K562 (cell line): Measurements from ENCODE around the gene EBNA1BP2. TPM values are rescaled to one million over a fixed set of nuclear protein-coding genes. Genes with fewer than 3 reads are reported as not detected.

Experiments used
- ATAC-seq: fragments of 200-7000 bp; cut with Tn5 transposase; 3 replicates; pipeline ENCODE4 v1.9.1; 2020; ENCODE audit warnings: moderate library complexity
- BruUV-seq: library from RNA; stranded (reverse); fragments of 400-500 nt; replicated peaks from 2 replicates; lab custom pipeline; 2021; lab: Mats Ljungman, UMichigan
- CTCF ChIA-PET: fragments of 300-600 bp; formaldehyde crosslinking; extraction: SDS; loops from one replicate; lab custom pipeline; 2021; ENCODE audit warnings: low intra/inter-chr PET ratio; lab: Yijun Ruan, JAX
- POLR2A ChIA-PET: fragments of 300-600, 350-650 bp; sonication (Branson Sonifier 250); formaldehyde crosslinking; extraction: SDS; loops from one replicate; lab custom pipeline; 2021; ENCODE audit warnings: antibody characterized with exemption, inconsistent platforms; lab: Yijun Ruan, JAX
- DNase-seq, 4 experiments: peaks; one replicate each; pipeline versions ENCODE4 v3.0.0 to v3.0.0-alpha.2; 2011 to 2018; ENCODE audit warnings: low spot score in 3 of 4, mixed read lengths in 3 of 4; ENCODE audit errors: extremely low read depth in 1 of 4
- FAIRE-seq: peaks from 2 replicates; lab custom pipeline; 2011; peaks lifted over from hg19 to GRCh38; lab: Jason Lieb, UNC
- H2AFZ ChIP-seq: 2 replicates; pipeline ENCODE4 v1.6.0; 2011; ENCODE audit warnings: low read depth, low read length, control low read depth, inconsistent platforms
- H3K27ac ChIP-seq: fragments of 200-600 bp; 3 replicates; pipeline ENCODE4 v1.8.0; 2011; ENCODE audit warnings: low read depth, mild to moderate bottlenecking, control low read depth, inconsistent platforms, low read length, moderate library complexity, mixed read lengths; ENCODE audit errors: extremely low read depth
- H3K27me3 ChIP-seq, 2 experiments: fragments of 300-600 bp in 1 of 2; 2 replicates in 1 of 2; 3 replicates in 1 of 2; pipeline versions ENCODE4 v1.6.0 to v1.8.0; 2011; ENCODE audit warnings: inconsistent platforms in 2 of 2, low read length in 2 of 2, mild to moderate bottlenecking in 1 of 2, mixed read lengths in 1 of 2, moderate library complexity in 1 of 2; ENCODE audit not compliant: control insufficient read depth in 2 of 2, insufficient read depth in 2 of 2
- H3K36me3 ChIP-seq: fragments of 300-600 bp; 3 replicates; pipeline ENCODE4 v1.8.0; 2011; ENCODE audit warnings: mild to moderate bottlenecking, low read length, inconsistent platforms; ENCODE audit not compliant: control insufficient read depth, insufficient read depth
- H3K4me1 ChIP-seq, 2 experiments: fragments of 200-600 bp in 1 of 2; replicated peaks in 1 of 2; 2 replicates in 1 of 2; 3 replicates in 1 of 2; pipeline versions ENCODE4 v1.5.1 to v1.8.0; 2011; ENCODE audit warnings: inconsistent platforms in 2 of 2, low read length in 2 of 2, mild to moderate bottlenecking in 1 of 2, mixed read lengths in 1 of 2, moderate library complexity in 1 of 2; ENCODE audit not compliant: control insufficient read depth in 2 of 2, insufficient read depth in 2 of 2
- H3K4me2 ChIP-seq: 2 replicates; pipeline ENCODE4 v1.6.1; 2011; ENCODE audit warnings: low read length, control low read depth, inconsistent platforms, mixed read lengths; ENCODE audit not compliant: insufficient read depth
- H3K4me3 ChIP-seq: fragments of 200-600 bp; sonication (generic), shearing (Covaris generic); 2 replicates; pipeline ENCODE4 v1.5.1; 2016; ENCODE audit warnings: control low read depth, inconsistent platforms
- H3K79me2 ChIP-seq: fragments of 200-600 bp; 3 replicates; pipeline ENCODE4 v1.8.0; 2011; ENCODE audit warnings: low read length, inconsistent platforms; ENCODE audit not compliant: control insufficient read depth, insufficient read depth
- H3K9ac ChIP-seq, 2 experiments: 2 replicates each; pipeline versions ENCODE4 v1.6.0 to v1.6.1; 2011; ENCODE audit warnings: low read depth in 2 of 2, low read length in 2 of 2, control low read depth in 1 of 2, inconsistent platforms in 1 of 2, mild to moderate bottlenecking in 1 of 2, mixed read lengths in 1 of 2; ENCODE audit not compliant: insufficient read depth in 1 of 2
- H3K9me1 ChIP-seq: one replicate; pipeline ENCODE4 v1.6.0; 2011; ENCODE audit warnings: inconsistent platforms, mild to moderate bottlenecking, low read length, moderate library complexity; ENCODE audit not compliant: control insufficient read depth, insufficient read depth
- H3K9me3 ChIP-seq: replicated peaks from 2 replicates; pipeline ENCODE4 v1.5.1; 2011; ENCODE audit warnings: low read depth, low read length, inconsistent platforms; ENCODE audit not compliant: control insufficient read depth, insufficient read depth
- H4K20me1 ChIP-seq: replicated peaks from 2 replicates; pipeline ENCODE4 v1.6.1; 2011; ENCODE audit warnings: low read length, inconsistent platforms, mixed read lengths; ENCODE audit not compliant: control insufficient read depth, insufficient read depth
- ARID3B ChIP-seq: fragments of 250-450 bp; sonication (Bioruptor Pico); IDR thresholded peaks from 2 replicates; pipeline ENCODE4 v1.4.0; 2020; ENCODE audit warnings: borderline replicate concordance
- ATF3 ChIP-seq, 2 experiments: fragments of 450-650 bp in 1 of 2; sonication (generic) in 1 of 2; formaldehyde crosslinking in 1 of 2; IDR thresholded peaks in 1 of 2; conservative IDR thresholded peaks in 1 of 2; 2 replicates each; pipeline versions ENCODE4 v1.6.1 to v1.8.1; 2016 to 2023; ENCODE audit warnings: mild to moderate bottlenecking in 2 of 2, moderate library complexity in 2 of 2, inconsistent platforms in 1 of 2, missing genetic modification reagents in 1 of 2
- BRD4 ChIP-seq: fragments of 200-600 bp; sonication (generic); IDR thresholded peaks from 2 replicates; pipeline ENCODE4 v1.6.1; 2017; ENCODE audit warnings: inconsistent platforms
- BRD9 ChIP-seq: fragments of 450-650 bp; IDR thresholded peaks from 2 replicates; pipeline ENCODE4 v1.6.1; 2018; ENCODE audit warnings: low read depth; ENCODE audit not compliant: partially characterized antibody
- CBX3 ChIP-seq, 2 experiments: IDR thresholded peaks; 1 replicate in 1 of 2; 2 replicates in 1 of 2; pipeline ENCODE4 v1.6.1; 2012; ENCODE audit warnings: inconsistent platforms in 2 of 2, low read length in 2 of 2, borderline replicate concordance in 1 of 2, control low read depth in 1 of 2
- CEBPB ChIP-seq: fragments of 450-650 bp; IDR thresholded peaks from 2 replicates; pipeline ENCODE4 v1.6.1; 2016; ENCODE audit warnings: missing genetic modification characterization, missing compliant biosample characterization
- CEBPG ChIP-seq, 3 experiments: fragments of 200-800 bp in 1 of 3; sonication (Bioruptor generic) in 1 of 3; sonication (generic) in 1 of 3; formaldehyde crosslinking in 1 of 3; IDR thresholded peaks in 2 of 3; conservative IDR thresholded peaks in 1 of 3; 2 replicates each; pipeline versions ENCODE4 v1.6.1 to v1.8.0; 2016 to 2022; ENCODE audit warnings: missing compliant biosample characterization in 2 of 3, missing genetic modification characterization in 2 of 3, mild to moderate bottlenecking in 1 of 3, missing genetic modification reagents in 1 of 3
- GABPA ChIP-seq: fragments of 200-800 bp; sonication (Bioruptor generic); conservative IDR thresholded peaks from 2 replicates; pipeline ENCODE4 v1.6.1; 2016; ENCODE audit warnings: low read depth, missing genetic modification characterization, missing compliant biosample characterization
- HSF4 ChIP-seq: fragments of 250-450 bp; sonication (Bioruptor Pico); IDR thresholded peaks from 2 replicates; pipeline ENCODE4 v2.1.2; 2022; ENCODE audit warnings: mild to moderate bottlenecking, moderate library complexity, borderline replicate concordance
- NKRF ChIP-seq: fragments of 450-650 bp; IDR thresholded peaks from 2 replicates; pipeline ENCODE4 v1.6.1; 2016; ENCODE audit warnings: borderline replicate concordance
- RFX1 ChIP-seq: fragments of 450-650 bp; IDR thresholded peaks from 2 replicates; pipeline ENCODE4 v1.6.1; 2016; ENCODE audit warnings: mild to moderate bottlenecking, moderate library complexity
- THRAP3 ChIP-seq: fragments of 450-650 bp; IDR thresholded peaks from 2 replicates; pipeline ENCODE4 v1.6.1; 2016; ENCODE audit warnings: mild to moderate bottlenecking, inconsistent platforms, borderline replicate concordance
- ZNF507 ChIP-seq: conservative IDR thresholded peaks from 2 replicates; pipeline ENCODE4 v1.6.1; 2017; ENCODE audit warnings: missing genetic modification characterization, missing compliant biosample characterization
- WGBS: fragments of 100-300 bp; shearing (Covaris generic); methylation state at CpG from one replicate; pipeline ENCODE4 v1.1.6; 2016; ENCODE audit warnings: low coverage, mixed read lengths; ENCODE audit not compliant: insufficient coverage; ENCODE audit errors: missing lambda C conversion rate; 5-methylcytosine and 5-hydroxymethylcytosine counted together
- in situ Hi-C: fragments of 300-500 bp; cut with MboI; formaldehyde crosslinking; loops from 4 replicates; pipeline ENCODE4 v1.15.0; 2018; ENCODE audit warnings: inconsistent platforms, mixed read lengths
- intact Hi-C: fragments of 100-400 bp; cut with micrococcal nuclease; formaldehyde crosslinking; loops from 2 replicates; pipeline ENCODE4 v1.14.2; 2022
- polyA plus RNA-seq, 8 experiments: library from polyadenylated mRNA; depleted of rRNA in 4 of 8; stranded (reverse) in 5 of 8; unstranded in 3 of 8; fragments of >200 nt; fragmentation: Nextera tagmentation in 2 of 8; fragmentation: Illumina TruSeq in 1 of 8; extraction: Ambion mirVana in 2 of 8; extraction: Trizol in 1 of 8; gene quantifications; 2 replicates each; pipeline versions ENCODE4 v1.2.1 to v1.2.3, GENCODE V29; 2011 to 2014; ENCODE audit warnings: inconsistent platforms in 1 of 8, missing spikeins in 1 of 8
- total RNA-seq, 7 experiments: library from RNA; depleted of rRNA in 6 of 7; stranded (reverse); fragments of >200 nt in 6 of 7; fragmentation: Illumina TruSeq in 2 of 7; extraction: Trizol in 2 of 7; gene quantifications; 2 replicates each; pipeline versions ENCODE4 v1.2.1 to v1.2.3, GENCODE V29; 2011 to 2021; ENCODE audit warnings: low replicate concordance in 1 of 7

The EBNA1BP2 gene
- total and polyA plus RNA-seq, 9 of the 15 experiments (the other 6 are each of a cell fraction or from before 2014, with no cell fraction given), result 95.2 to 349 (median 249) TPM

- no peak for TF ChIP-seq ARID3B
- TF ChIP-seq, all 486 proteins: peak for 0
Observed at GRCh38 chr1:43137445-43138052, 34.5 kb downstream of the EBNA1BP2 start (continued).

GRCh38 chr1:43135857-43136781, 36.0 kb downstream of the EBNA1BP2 start:
- WGBS, result 2% methylated on average over 9 of the region's 9 CpGs
- CTCF ChIA-PET, result no interaction called here
- Histone ChIP-seq H3K27ac (no peak overlapping the region), H3K36me3 (no peaks in the 10 kb centered on the region), H2AFZ (no peak overlapping the region), H3K9me1 (no peaks in the 10 kb centered on the region), H3K4me1 (no peaks in the 10 kb centered on the region; a peak in 1 of 5 replicates), H4K20me1 (no peaks in the 10 kb centered on the region), H3K9me3 (no peaks in the 10 kb centered on the region), H3K4me3 (no peak overlapping the region), H3K4me2 (no peak overlapping the region), H3K27me3 (peaks cover 7 to 29% of the 10 kb centered on the region in 2 experiments; a peak in 3 of 5 replicates), H3K79me2 (no peaks in the 10 kb centered on the region), H3K9ac (no peak overlapping the region)
- DNase-seq (no peak), ATAC-seq (no peak), FAIRE-seq (no peak)
- TF ChIP-seq HSF4 (CRISPR knock-in tag) (no peak), ZNF507 (tag) (no peak), CEBPB (tag) (peak; percentile 96), BRD4 (no peak), RFX1 (peak; percentile 71), BRD9 (no peak), NKRF (no peak), ATF3 (IDR thresholded peaks at IDR 0.05) (peak; percentile 19; the same call in 1 of the 2 replicates), ATF3 (CRISPR knock-in tag; conservative IDR thresholded peaks at IDR 0.05) (no peak), THRAP3 (no peak), GABPA (tag) (peak; percentile 50), CBX3 (IDR thresholded peaks at IDR 0.05; ENCODE audit: borderline replicate concordance in 1 of 2, low read length in 2 of 2) (no peak), CEBPG (CRISPR knock-in tag; IDR thresholded peaks at IDR 0.05) (peak; percentile 54), CEBPG (tag; conservative IDR thresholded peaks at IDR 0.05 in 1 of 2, IDR thresholded peaks at IDR 0.05 in 1 of 2) (peak; percentile 89 to 96)
- POLR2A ChIA-PET, result interaction anchor here (1.0 kb wide), 1 partner anchor 11 kb away, joined by 3 read pairs; no protein-coding TSS in a partner anchor
- no TSS peak for BruUV-seq
- in situ Hi-C loops (no loop called here), intact Hi-C loops (no loop called here)
